SH-SY5Y (cell line): Measurements from ENCODE around the gene C14orf93.

ENCODE experiments used
- GATA2 ChIP-seq: IDR thresholded peaks from 2 replicates; pipeline ENCODE4 v1.6.1; 2011; ENCODE audit warnings: mild to moderate bottlenecking, low read depth, low read length
- GATA3 ChIP-seq: IDR thresholded peaks from 2 replicates; pipeline ENCODE4 v1.6.1; 2011; ENCODE audit warnings: low read depth, mild to moderate bottlenecking, low read length, moderate library complexity

The C14orf93 gene

DNA sequence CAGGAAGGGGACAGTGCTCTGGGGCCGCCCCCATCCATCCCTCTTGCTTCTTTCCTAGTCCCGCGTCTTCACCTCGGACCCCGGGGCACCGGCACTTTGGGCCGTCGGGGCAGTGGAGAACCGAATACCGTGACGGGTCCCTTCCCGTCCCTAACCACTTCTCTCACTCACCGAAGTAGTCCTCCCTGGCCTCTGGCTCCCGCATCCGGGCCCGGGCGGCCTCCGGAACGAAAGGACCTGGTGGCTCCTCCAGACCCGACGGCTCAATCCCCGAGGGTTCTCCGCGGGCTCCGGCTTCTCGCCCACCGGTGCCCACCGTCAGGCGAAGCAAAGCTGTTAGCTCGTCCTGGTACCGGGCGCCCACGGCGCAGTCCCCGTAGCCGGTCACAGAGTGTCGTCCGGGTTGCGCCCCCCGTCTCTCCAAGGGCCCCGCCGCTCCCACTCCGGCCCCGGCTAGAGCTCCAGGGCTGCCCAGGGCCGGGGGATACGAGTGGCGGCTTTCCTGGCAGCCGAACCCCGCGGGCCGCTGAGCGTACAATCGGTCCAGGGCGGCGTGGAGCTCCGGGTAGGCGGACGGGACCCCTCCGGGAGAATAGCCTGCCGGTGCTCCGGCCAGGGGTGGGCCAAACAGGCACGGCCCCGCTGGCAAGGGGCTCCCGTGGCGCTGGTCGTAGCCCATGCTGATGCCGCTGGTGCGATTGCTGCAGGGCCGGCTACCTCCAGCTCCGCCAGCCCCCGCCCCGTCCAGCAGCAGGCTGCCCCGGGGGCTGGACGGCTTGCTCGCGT, 28.7 kb downstream of the C14orf93 start:
- TF ChIP-seq GATA2 (no peak), GATA3 (no peak)

DNA sequence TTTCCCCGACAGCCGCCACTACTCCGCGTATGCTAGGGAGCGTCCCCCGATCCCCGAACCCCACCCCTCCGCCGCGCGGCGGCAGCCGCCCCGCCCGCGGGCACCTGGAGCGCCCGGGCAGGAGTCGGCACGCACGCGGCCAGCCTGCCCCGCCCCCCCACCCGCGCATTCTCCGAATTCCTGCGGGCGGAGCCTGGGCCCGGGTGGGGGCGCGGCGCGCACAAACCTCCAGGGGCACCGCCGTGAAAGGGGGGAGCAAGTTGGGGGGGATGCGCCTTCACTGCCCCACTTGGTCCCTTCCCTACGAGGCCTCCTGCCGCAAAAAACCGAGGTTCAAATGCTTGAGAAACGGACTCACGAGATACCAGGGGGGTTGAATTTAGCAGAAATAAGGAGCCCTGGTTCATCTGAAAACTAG, 29.3 kb downstream of the C14orf93 start:
- TF ChIP-seq GATA2 (no peak), GATA3 (no peak)

DNA sequence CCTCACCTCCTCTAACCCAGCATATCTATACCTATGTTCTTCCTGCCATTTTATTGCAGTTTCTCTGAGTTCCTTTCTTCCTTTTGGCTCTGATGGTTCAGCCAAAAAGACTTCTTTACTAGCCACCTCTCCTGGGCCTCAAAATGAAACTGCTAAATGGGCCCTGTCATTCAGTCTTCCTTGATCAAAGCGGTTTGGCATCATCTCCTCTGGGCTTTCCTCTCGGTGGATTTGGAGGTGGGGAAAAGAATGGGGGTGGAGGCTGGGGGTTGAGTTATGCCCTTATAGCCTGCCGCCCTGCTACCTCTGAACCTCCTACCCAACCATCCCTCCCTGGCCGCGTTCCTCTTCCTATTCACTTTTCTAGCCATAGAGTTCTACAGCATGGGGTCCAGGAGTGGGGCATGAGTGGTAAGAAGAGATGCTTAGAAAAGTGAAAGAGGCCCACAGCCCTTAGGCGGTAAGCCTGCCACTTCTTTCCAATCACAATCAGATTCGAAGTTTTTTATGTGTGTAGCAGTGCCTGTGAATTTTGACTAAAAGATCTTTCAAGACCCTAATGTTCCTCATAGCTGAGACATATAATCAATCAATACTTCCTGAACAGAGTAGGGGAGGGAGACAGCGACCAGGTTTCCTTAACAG, 30.1 kb downstream of the C14orf93 start:
- TF ChIP-seq GATA2, result no peak
- no peak for TF ChIP-seq GATA3

DNA sequence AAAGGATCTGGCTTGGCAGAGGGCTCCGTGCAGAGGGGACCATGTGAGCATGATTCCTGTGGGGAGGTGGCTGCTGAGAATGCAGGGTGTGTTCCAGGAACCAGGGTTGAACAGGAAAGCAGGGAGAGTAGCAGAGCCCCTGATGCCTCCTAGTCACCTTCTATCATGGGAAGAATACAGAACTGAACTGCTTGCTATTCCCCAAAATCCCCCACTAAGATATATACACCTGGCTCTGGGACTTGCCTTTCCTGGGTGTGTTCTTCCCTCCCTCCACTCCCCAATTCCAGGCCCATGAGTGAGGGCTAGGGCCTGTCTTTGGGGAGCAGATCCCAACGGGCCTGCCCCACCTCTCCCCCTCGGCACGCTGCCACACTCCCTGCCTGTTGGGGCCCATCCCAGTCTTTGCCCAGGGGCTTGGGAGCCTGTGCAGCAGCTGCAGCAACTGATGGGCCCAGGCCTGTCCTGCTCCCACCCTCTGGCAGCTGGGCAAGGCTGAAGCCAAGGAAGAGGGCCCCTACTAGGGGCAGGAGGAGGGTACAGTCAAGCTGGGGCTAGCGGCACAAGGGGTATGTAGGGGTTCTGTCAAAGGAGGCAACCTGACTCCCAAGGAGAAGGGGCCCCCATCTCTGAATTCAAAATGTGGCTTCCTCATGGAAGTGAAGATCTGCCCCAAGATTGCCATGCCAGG, 30.8 kb downstream of the C14orf93 start:
- TF ChIP-seq GATA3 (no peak), GATA2 (no peak)

DNA sequence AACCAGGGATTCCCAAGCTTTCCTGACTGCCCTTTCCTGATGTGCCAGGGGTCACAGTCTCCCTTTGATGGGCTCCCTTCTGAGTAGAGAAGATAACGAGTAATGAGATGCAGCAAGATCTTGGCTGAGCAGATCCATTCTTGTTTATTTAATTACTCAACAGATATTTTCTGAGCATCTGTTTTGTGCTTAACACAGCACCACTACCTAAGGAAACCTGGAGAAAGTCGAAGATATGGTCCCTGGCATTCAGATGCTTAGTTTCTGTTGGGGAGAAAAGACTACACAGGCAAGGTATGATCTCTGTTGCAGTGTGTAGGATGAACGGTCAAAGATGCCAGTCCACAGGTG, 31.5 kb downstream of the C14orf93 start:
- TF ChIP-seq GATA3 (no peak), GATA2 (no peak)

DNA sequence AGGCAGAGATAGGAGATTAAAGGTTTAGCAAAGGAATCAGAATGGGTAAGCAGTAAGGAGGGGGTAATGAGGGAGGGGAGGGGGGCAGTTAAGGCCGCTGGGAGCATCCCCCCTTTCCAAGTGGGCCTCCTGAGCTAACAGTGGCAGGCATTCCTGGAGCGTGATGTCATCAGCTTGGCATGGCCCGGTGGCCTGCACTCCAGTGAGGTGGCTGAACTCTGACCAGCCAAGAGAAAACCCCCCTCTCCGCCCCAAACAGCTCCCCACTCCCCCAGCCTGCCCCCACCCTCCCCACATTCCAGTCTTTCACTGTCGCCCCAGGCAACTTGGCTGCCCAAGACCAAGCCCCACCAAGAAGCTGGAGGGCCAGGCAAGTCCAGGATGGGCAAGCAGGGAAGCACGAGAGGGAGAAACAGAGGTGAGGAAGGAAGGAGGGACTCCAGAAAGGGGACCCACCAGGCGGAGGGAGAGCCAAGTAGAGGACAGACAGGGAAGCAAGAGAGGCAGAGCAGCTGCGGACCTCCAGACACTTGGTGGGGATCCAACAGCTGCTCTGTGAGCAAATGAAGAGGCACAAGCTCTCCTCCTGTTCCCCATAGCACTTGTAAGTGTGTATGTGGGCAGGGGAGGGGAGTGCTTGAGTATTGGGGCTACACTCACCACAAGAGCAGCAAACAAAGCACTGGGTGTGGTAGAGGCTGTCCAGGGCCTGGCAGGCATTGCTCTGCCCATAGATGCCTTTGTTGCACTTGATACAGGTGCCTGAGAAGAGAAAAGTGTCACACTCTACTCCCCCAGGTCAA, 32.1 kb downstream of the C14orf93 start:
- TF ChIP-seq GATA2 (no peak), GATA3 (no peak)

DNA sequence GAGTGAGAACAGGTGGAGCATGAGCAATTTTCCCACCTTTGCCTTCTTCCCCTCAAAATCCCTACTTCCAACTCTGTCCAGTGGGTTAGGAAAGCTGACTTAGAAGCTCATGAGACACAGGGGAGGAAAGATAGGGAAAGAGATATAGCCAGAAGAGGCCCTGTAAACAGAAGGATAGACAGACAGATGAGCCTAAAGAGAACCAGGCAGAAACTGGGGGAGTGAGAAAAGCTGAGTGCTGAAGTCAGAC, 32.6 kb downstream of the C14orf93 start:
- no peak for TF ChIP-seq GATA3
- TF ChIP-seq GATA2, result no peak

DNA sequence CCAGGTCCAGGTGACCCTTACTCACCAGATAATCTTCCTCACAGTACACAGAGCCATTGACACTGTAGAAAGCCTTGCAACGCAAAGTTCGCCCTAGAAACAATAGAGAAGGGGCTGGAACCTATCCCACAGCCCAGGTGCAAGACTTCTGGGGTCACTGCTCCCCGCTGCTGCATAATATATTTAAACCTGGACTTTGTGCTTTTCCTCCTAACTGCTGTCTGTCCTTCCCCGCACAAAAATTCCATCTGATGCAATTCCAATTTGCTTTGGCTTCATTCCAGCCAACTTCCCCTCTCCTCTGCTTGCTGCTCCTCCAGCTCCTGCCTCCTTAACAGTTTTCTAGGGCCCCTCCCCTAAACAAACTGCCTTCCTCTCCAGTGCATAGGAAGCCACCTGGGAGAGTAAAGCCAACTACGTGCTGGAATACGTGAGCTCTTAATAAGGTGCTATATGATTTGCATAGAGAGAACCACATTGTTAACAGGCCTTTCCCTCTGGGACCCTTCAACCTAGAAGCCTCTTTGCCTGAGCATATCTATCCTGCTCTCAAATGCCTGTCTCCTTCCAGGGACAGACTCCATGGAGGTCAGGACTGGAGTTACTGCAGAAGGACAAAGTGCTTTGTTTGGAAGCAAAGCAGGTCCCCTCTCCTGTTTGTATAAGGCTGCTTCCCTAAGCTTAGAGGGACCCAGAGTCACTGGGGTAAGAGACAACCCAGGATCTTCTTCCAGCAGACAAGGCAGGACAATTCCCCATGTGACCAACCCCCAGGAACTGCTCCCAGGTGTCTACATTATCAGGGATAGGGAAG, 33.1 kb downstream of the C14orf93 start:
- TF ChIP-seq GATA3 (no peak), GATA2 (no peak)

DNA sequence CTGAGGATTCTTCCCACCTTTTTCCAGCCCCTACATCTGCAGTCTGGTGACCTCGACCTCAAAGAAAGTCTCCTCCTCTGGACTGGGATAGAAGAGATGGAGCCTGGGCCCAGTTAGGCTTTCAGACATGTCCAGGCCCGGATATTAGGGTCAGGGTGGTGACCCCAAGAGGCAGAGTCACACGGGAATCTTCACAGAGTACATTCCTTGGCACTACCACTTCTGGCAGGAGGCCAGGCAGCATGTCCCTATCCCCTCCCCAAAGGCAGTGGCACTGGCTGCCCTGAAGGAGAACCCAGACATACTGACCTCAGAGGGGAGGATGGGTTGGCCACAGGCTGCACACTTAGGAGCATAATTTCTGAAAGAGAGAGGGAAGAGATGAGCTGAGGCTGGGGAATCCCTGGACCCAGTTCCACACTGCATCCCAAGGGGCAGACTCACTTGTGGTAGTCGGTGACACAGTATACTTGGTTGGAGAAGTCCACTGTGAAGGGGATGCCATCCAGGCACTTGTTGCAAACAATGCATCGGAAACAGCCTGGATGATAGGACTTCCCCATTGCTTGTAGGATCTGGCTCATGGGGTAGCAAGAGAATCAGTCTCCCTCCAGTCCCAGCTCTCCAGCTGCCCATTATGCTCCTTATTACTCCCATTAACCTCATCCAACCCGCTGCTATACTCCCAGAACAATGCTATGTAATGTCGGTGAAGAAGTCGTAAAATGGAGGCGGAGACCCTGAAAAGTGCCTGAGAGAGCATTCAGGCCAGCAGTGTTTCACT, 35.2 kb downstream of the C14orf93 start:
- TF ChIP-seq GATA2 (no peak), GATA3 (no peak)

DNA sequence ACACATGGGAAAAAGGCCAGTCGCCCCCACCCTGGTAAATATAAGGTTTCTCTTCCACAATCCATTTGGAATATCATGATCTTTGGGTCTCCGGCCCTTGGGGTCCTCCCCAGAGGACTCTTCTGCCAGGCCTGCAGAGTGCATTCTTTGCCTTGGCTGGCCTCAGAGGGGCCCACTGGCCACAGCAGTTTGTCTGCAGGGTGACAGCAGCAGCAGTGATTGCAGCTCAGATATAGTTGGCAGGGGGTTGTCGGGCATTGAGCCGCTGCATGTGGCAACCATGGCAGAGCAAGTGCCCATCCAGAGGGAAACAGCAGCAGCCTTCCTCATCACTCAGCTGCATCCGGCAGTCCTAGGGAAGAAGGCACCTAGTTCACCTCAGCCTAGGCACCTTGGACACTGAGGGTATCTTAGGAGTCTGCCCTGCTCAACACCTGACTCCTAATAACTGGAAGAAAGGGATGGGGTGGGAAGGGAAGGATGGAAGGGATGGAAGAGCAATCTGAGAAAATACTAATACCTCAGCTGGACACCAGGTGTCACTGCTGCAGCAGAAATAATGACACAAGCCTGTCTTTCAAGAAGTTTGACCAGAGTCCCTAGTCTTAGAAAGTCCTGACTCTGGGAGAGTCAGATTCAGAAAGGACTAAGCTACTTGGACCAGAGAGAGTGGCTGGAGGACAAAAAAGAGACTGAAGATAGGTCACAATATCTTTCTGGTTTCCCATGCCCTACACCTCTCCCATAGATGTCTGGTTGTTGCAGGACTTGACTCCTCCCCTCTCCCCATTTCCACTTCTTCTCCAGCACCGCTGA, 36.5 kb downstream of the C14orf93 start:
- no peak for TF ChIP-seq GATA3
- no peak for TF ChIP-seq GATA2

DNA sequence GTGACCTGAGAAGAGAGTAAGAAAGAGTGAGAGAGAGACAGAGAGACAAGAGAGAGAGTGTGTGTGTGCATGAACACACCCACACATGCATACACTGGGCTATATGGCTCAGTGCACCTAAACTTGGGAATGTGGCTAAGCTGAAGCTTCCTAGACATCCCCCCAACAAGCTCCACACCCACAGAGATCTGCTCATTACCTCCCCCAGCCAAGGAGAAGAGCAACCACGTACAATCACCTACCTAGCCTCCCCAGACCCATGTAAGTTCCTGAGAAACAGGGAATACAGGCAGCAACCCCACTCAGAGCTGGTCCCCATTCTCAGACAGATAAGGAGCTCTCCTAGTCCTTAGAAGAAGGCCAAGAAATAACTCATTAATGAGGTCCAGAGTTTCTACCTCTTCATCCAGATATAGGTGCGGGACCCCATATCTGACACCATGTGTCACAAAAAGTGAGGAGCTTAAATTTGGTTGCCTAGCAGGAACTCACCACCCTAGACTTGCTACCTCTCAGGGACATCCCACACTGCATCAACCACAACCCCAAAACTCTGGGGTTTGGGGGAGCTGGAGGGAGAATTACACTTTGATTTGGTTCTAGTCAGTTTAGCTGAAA, 37.5 kb downstream of the C14orf93 start:
- TF ChIP-seq GATA3, result no peak
- no peak for TF ChIP-seq GATA2

DNA sequence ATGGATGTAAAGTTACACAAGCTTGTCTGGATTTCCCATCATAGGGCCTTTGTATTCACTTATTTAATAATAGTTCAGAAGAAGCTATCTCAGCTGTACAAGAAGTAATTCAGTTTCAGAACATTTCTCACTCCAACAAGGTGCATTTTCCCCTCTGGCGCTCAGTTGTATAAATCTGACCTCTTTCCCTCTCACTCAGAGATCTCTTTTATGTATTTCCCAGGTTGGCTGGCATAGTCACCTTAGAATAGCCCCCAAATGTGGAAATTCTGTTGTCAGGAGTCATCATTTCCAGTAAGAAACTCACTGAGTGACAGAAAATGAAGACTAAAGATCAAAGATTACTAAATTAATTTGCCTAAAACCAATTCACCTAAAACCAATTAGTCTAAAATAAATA, 38.8 kb downstream of the C14orf93 start:
- no peak for TF ChIP-seq GATA2
- no peak for TF ChIP-seq GATA3
